Suppressor macrophage (primary cell): Measurements from ENCODE around the gene TRUB1.
"Not testable (repeated sequence)": the region's sequence is repeated elsewhere in the genome, so short reads cannot be mapped to it uniquely, and the experiment has no call there.

Experiments used
- DNase-seq, 4 experiments: peaks; one replicate each; pipeline ENCODE4 v3.0.0-alpha.2; 2020 to 2022

The TRUB1 gene

GRCh38 chr10:114925587-114926586 is 12.1 kb upstream of the TRUB1 start:
- DNase-seq = no peak

- no peak for DNase-seq
Observed at GRCh38 chr10:114928818-114929217, 9.2 kb upstream of the TRUB1 start.

GRCh38 chr10:114930320-114930719 is 7.7 kb upstream of the TRUB1 start:
- DNase-seq = no peak

- no peak for DNase-seq
Observed at GRCh38 chr10:114931072-114931679, 6.8 kb upstream of the TRUB1 start.

GRCh38 chr10:114932225-114932624 is 5.8 kb upstream of the TRUB1 start:
- DNase-seq = no peak

GRCh38 chr10:114932945-114933344 is 5.0 kb upstream of the TRUB1 start:
- DNase-seq = no peak

GRCh38 chr10:114933588-114933987 is 4.4 kb upstream of the TRUB1 start:
- no peak for DNase-seq

GRCh38 chr10:114933995-114934394 is 4.0 kb upstream of the TRUB1 start:
- DNase-seq = not testable (repeated sequence)

GRCh38 chr10:114938856-114939193 is 830 bp downstream of the TRUB1 start:
- peak in 1 of 4 experiments; percentile 5 for DNase-seq

GRCh38 chr10:114940735-114941134 is 2.7 kb downstream of the TRUB1 start:
- no peak for DNase-seq

- DNase-seq = no peak
Observed at GRCh38 chr10:114943000-114943399, 5.0 kb downstream of the TRUB1 start.

GRCh38 chr10:114953047-114953446 is 15.1 kb downstream of the TRUB1 start:
- no peak for DNase-seq

- no peak for DNase-seq
Observed at GRCh38 chr10:114955984-114956383, 18.0 kb downstream of the TRUB1 start.

- DNase-seq = no peak
Observed at GRCh38 chr10:114956466-114956865, 18.5 kb downstream of the TRUB1 start.

GRCh38 chr10:114957122-114957521 is 19.1 kb downstream of the TRUB1 start:
- DNase-seq = no peak

- no peak for DNase-seq
Observed at GRCh38 chr10:114957673-114958072, 19.7 kb downstream of the TRUB1 start.

GRCh38 chr10:114962441-114962840 is 24.4 kb downstream of the TRUB1 start:
- DNase-seq = no peak

- no peak for DNase-seq
Observed at GRCh38 chr10:114963908-114964307, 25.9 kb downstream of the TRUB1 start.

GRCh38 chr10:114967071-114967470 is 29.1 kb downstream of the TRUB1 start:
- DNase-seq = peak; percentile 62 to 85 (median 74)

GRCh38 chr10:114970515-114970914 is 32.5 kb downstream of the TRUB1 start:
- DNase-seq = peak in 2 of 4 experiments; percentile 7 to 10

- DNase-seq = no peak
Observed at GRCh38 chr10:114973306-114973705, 35.3 kb downstream of the TRUB1 start.

- no peak for DNase-seq
Observed at GRCh38 chr10:114973997-114974396, 36.0 kb downstream of the TRUB1 start.

- no peak for DNase-seq
Observed at GRCh38 chr10:114974625-114975024, 36.6 kb downstream of the TRUB1 start.

GRCh38 chr10:114975091-114975490 is 37.1 kb downstream of the TRUB1 start:
- DNase-seq = no peak
